Hematopoietic multipotent progenitor cell (in vitro differentiated cells): ENCODE results near the gene SRCIN1. TPM values are rescaled to one million over a fixed set of nuclear protein-coding genes. Genes with fewer than 3 reads are reported as not detected.

Experiments used
- DNase-seq, 3 donors: peaks; one replicate each; pipeline ENCODE4 v3.0.0-alpha.2; 2011 to 2015; ENCODE audit warnings: low read depth in 2 of 3, low spot score in 2 of 3
- total RNA-seq: library from RNA; depleted of rRNA; stranded (reverse); fragments of >200 nt; gene quantifications from one replicate; pipeline ENCODE4 v1.2.3, GENCODE V29; 2012

SRCIN1 gene
- total RNA-seq, 1 donor: under 0.01 TPM

DNA sequence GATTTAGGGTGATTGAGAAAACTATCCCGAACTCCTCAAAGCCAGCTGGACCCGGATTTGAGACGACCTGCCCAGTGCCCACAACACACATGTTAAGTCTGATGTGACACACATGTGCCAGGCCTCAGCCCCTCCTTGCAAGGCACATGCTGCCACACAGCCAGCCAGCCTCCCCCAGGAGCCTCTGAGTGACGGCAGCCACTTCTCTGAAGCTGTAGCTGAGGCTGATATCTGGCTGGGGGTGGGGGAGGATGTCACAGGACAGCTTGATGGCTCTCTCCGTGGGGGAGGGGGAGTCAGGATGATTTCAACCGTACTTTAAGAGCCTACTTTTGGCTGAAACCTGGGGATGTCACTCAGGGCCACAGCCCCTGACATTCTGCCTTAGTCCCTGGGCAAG lies 40.9 kb downstream of the SRCIN1 start:
- no peak for DNase-seq

DNA sequence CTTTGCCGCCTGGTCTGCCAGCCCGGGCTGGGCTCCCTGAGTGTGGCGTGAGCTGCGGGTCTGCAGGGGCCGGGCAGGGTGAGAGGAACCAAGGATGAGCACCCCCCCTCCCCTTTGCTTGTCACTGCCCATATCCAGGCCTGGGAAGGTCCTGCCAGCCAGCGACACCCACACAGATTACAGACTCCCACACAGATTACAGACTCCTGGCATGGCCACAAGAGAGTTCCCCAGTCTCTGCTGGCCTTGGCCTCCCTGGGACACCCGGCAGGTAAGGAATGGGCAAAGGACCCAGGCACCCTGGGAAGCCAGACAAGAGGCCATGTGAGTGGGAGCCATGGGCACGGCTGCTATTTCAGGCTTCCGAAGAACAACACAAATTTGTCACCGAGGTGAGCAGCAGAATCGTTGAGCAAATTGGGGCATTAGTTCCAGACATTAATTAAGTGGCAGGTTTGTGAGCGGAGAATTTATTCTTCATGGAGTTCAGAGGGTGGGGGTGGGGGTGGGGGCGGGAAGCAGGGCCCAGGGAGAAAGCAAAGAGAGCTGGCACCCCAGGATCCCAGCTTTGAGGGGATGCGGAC lies 41.4 kb downstream of the SRCIN1 start:
- DNase-seq: no peak

DNA sequence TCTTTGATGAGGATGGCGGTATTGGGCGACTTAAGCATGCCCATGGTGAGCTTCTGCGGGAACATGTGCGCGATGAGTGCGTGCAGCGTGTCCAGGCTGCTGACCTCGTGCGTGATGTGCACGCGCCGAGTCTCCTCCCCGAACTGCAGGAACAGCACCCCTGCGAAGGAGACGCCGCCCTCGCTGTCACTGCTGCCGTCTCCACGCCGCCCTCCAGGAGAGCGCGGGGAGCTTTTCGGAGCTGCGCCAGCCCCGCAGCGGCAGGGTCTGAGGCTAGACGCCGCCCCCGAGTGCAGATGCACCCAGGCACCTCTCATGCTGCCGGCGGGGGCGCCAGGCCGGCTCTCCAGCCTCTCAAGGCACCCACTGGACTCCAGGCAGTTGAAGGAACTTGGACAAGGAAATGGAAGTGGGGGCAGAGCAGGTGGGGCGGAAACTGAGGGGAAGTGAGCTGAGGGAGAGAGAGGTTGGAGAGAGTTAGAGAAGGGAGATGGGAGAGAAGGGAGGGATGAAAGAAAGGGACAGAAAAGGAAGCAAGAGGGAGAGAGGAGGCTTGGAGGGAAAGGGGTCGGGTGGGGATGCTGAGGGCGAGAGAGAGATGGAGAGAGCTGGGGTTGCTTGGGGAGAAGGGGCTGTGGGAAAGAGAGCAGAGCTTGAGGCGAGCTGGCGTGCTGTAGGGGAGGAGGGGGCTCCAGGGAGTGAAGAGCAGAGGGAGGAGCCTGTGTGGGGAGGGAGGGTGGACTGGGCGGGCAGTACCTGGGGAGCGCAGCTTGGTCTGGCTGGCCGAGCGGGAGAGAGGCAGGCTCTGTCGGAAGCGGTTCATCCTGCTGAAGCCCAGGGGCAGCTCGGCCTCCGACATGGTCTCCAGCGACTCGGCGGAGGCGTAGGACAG lies 42.1 kb downstream of the SRCIN1 start:
- DNase-seq: no peak

DNA sequence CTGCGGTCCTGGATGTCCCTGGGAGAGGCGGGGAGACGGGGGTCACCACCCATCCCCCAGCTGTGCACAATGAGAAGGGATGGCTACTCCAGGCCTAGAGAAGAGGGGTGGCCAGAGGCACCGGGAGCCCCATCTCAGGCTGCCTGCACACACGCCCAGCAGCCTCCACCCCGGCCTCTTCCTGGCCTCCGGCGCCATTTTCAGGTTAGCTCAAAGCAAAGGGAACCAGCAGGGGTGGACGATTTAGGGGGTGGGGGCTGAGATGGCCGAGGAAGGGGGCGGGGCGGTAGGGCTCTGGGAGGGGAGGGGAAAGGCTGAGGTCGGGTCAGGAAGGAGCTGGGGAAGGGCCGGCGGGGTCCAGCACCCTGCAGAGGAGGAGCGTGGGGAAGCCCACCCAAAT lies 42.8 kb downstream of the SRCIN1 start:
- DNase-seq: no peak

GRCh38 chr17:38562215-38562569 lies 43.6 kb downstream of the SRCIN1 start:
- DNase-seq: no peak

- DNase-seq: no peak
These were observed 44.1 kb downstream of the SRCIN1 start for GRCh38 chr17:38561416-38562214.

DNA sequence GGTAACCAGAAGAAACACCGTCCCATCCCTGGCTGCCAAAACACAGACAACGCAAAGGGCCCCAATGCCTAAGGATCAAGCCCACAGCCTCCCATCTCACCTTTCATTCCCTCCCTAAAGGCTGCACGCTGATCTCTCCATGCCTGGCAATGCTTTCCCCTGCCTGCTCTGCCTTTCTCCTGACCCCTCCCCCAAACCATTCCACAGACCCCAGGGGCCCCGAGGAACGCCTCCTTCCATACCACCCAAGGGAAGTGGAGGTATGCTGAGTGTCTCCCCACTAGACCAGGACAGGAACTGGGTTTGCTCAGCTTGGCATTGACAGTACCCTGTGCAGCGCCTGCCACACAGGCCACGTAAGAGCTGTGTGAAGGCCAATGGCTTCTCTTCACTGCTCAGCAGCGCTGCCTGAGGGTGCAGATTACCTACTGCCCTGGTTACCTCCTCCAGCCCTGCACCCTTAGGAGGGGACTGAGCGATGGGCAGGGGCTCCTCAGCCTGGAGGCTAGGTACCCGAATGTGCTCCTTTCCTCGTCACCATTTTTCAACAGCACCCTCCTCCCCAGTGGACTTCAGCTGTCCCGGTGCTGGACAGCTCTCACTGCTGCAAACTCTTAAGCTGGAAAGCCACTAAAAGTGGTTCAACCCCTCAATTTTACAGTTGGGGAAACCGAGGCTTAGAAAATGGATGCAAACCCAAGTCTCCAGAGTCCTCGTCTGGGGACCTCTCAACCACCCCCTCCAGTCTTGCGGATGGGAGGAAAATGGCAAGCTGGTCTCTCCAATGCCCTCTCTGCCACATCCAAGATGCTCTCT lies 45.0 kb downstream of the SRCIN1 start:
- peak in 1 of 3 donors; percentile 61 for DNase-seq

GRCh38 chr17:38559880-38560230 lies 45.9 kb downstream of the SRCIN1 start:
- no peak for DNase-seq

- DNase-seq: peak; percentile 62 to 80 (median 71)
These were observed 46.5 kb downstream of the SRCIN1 start for GRCh38 chr17:38559051-38559879.

DNA sequence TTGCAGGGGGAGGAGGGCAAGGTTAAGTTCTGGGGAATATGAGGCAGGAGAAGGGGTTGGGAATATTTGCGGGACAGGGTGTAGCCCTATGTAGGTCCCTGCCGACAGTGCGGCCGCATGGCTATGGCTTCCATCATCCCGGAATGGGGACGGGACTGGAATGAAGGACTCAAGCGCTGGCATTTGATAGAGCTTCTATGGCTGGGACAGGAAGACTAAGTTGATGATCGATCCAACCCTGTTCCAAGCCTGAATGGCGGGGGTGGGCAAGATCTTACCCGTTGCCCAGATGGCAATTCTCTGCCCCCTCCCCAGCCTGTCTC lies 47.1 kb downstream of the SRCIN1 start:
- DNase-seq: no peak

DNA sequence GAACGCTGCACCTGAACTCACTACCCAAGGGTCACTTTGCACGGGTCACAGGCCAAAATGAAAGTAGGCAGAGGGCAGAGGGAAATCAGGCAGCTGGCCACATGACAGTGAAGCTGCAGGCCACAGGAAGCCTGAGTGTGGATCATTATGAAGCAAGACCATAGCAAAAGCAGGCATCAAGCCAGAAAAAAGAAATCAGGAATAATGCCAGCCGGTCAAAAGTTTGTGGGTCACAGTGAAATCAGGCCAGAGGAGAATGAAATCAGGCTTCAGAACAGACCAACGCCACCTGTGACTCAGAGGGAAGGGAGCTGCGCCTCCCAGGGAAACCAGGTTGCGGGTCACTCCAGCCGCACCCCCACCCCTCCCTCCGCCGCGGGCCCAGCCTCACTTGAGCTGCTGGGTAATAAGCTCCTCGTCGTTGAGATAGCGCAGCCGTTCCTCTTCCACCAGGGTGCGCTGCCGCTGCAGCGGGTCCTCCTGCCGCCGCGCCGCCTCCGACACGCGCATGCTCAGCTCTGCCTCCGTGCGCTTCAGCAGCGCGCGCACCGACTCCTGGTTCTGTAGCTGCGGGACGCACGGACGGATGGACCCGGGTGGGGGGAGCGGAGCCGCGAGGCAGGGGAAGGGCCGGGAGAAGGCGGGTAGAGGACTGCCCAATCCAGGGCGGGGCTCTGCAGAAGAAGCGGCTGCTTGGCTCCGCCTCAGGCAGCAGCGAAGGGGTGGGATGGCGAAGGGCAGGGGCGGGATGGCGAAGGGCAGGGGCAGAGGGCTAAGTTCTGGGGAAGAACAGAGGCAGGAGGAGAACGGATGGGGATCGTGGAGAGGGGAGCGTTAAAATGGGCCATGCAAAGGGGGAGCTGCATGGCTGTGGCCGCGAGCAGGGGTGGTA lies 47.7 kb downstream of the SRCIN1 start:
- DNase-seq: peak; percentile 83 to 92 (median 89)

GRCh38 chr17:38557396-38557795 lies 48.4 kb downstream of the SRCIN1 start:
- no peak for DNase-seq

- peak in 1 of 3 donors; percentile 51 for DNase-seq
These were observed 49.5 kb downstream of the SRCIN1 start for GRCh38 chr17:38556239-38556638.

DNA sequence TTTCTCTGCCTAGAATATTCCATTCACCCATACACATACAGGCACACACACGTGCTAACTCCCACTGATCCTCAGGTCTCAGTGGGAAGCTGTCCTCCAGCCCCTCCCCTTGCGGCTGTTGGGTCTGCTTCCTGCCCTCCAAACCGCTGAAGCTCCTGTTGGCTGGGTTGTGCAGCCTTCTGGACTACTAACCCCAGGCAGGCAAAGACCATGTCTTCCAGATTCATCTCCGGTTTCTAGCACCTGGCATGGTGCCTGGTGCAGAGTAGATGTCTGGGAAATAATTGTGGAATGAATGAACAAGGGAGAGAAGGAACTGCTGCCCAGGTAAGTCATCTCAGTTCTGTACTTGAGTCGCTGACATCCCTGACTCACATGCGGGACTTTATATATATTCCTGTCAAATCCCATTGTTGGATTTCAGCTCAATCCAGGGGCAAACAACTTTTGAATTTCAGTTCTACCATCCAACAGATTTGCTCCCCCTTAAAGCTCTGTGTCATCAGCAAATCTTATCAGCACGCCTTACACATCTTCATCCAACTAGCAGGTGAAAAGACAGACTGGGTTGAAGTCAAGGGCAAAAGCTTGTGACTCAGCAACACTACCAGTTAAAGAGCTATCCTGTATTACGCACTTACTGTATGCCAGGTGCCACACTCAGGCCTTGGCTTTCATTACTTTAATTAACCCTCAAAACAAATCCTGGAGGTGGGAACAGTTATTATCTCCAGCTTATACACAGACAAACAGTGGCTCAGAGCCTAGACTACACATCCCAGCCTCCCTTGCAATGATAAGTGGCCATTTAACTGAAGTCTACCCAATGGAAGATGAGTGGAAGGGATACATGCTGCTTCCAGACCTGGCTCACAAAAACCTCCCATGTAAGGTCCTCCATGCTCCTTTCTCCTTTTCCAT lies 51.1 kb downstream of the SRCIN1 start:
- DNase-seq: no peak

DNA sequence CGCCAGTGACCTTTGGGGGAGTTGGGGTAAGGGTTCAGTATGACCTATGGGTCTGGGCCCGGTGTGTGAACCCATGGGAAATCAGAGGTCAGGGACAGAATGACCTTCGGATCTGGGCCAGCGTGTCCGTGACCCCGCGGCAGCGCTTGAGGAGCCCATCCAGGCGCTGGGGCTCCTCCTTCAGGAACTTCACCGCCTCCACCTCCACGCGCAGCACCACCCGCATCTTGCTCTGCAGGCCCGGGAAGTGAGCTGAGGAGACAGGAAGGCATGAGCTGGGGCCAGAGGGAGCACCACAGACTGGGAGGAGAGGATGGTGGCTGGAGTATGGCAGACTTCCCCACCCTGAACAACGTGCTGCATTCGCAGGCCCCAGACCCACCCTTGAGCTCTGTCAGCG lies 53.4 kb downstream of the SRCIN1 start:
- DNase-seq: no peak

GRCh38 chr17:38551121-38551520 lies 54.6 kb downstream of the SRCIN1 start:
- DNase-seq: no peak

DNA sequence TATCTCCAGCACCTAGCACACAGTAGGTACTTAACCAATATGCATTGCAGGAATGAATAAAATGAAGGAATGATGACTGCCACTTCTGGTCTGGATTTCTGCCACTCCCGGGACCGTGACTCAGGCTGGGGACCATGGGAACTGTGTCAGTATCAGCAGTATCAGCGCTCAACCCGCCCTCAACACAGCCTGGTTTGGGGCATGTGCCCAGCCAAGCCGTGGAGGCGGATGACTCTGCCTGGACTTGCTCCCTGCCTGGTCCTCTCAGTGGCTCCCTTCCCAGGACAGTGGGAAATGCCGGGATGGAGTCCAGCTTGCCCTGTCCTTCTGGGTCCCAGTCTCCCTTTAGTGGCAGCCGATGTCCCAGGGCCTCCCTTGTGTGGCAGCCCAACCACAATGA lies 55.1 kb downstream of the SRCIN1 start:
- DNase-seq: no peak

DNA sequence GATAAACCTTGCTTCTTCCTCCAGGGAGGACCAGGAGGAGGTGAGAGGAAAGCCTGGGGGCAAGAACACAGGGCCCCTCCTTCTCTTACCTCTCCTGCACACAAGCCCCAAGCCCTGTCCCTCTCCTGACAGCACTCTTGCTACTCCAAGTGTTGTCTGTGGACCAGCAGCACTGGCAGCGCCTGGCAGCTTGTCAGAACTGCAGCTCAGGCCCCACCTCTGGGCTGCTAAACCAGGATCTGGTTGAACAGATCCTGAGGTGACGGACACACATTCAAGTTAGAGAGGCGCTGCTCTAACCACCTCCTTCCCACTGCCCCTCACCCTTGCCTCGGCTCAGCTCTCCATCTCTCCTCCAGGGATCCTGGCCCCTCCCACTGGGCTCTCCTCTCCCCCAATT lies 56.5 kb downstream of the SRCIN1 start:
- no peak for DNase-seq
